Neural cell (in vitro differentiated cells): ENCODE data around the gene MLEC. TPM values are rescaled to one million over a fixed set of nuclear protein-coding genes. Genes with fewer than 3 reads are reported as not detected.

Source experiments
- H2AFZ ChIP-seq: fragments of 200-600, 300-800 bp; sonication (generic), shearing (Covaris generic); 2 replicates; pipeline ENCODE4 v1.6.0; 2014; ENCODE audit warnings: low read depth, mild to moderate bottlenecking, antibody characterized with exemption, low read length, moderate library complexity
- H3F3A ChIP-seq: fragments of 200-600 bp; shearing (Covaris generic); 2 replicates; pipeline ENCODE4 v1.6.1; 2016; ENCODE audit warnings: mild to moderate bottlenecking, moderate library complexity, mixed read lengths, antibody characterized with exemption, low read length; ENCODE audit not compliant: insufficient read depth, poor library complexity, severe bottlenecking
- H3K27ac ChIP-seq: fragments of 200-600, 300-800 bp; sonication (generic), shearing (Covaris generic); 2 replicates; pipeline ENCODE4 v1.5.1; 2014; ENCODE audit warnings: mild to moderate bottlenecking, low read length, moderate library complexity
- H3K27me3 ChIP-seq: fragments of 300-800, 200-600 bp; sonication (generic), shearing (Covaris generic); 2 replicates; pipeline ENCODE4 v1.6.0; 2014; ENCODE audit warnings: mild to moderate bottlenecking, low read depth, low read length, moderate library complexity; ENCODE audit not compliant: insufficient read depth
- H3K36me3 ChIP-seq: fragments of 300-800, 200-600 bp; sonication (generic), shearing (Covaris generic); 2 replicates; pipeline ENCODE4 v1.5.1; 2014; ENCODE audit warnings: mild to moderate bottlenecking, antibody characterized with exemption, low read length, moderate library complexity; ENCODE audit not compliant: insufficient read depth
- H3K4me2 ChIP-seq: fragments of 300-800, 200-600 bp; sonication (generic), shearing (Covaris generic); 2 replicates; pipeline ENCODE4 v1.6.0; 2014; ENCODE audit warnings: mild to moderate bottlenecking, low read length
- H3K4me3 ChIP-seq: fragments of 300-800, 200-600 bp; sonication (generic), shearing (Covaris generic); 2 replicates; pipeline ENCODE4 v1.5.1; 2014; ENCODE audit warnings: mild to moderate bottlenecking, low read length, moderate library complexity
- H3K79me2 ChIP-seq: fragments of 200-600 bp; shearing (Covaris generic); replicated peaks from 2 replicates; pipeline ENCODE4 v1.6.0; 2014; ENCODE audit warnings: mild to moderate bottlenecking, low read length, moderate library complexity; ENCODE audit not compliant: insufficient read depth
- H3K9ac ChIP-seq: fragments of 300-800, 200-600 bp; sonication (generic), shearing (Covaris generic); 2 replicates; pipeline ENCODE4 v1.6.1; 2016; ENCODE audit warnings: mild to moderate bottlenecking, low read length, mixed read lengths
- H3K9me2 ChIP-seq: fragments of 200-600 bp; shearing (Covaris generic); 2 replicates; pipeline ENCODE4 v1.6.1; 2016; ENCODE audit warnings: mild to moderate bottlenecking, low read length, mixed read lengths; ENCODE audit not compliant: insufficient read depth
- H3K9me3 ChIP-seq: fragments of 200-600, 300-800 bp; sonication (generic), shearing (Covaris generic); 2 replicates; pipeline ENCODE4 v1.6.1; 2016; ENCODE audit warnings: mild to moderate bottlenecking, mixed run types, low read length, moderate library complexity, mixed read lengths
- H4K20me1 ChIP-seq: fragments of 200-600 bp; shearing (Covaris generic); 2 replicates; pipeline ENCODE4 v1.6.1; 2016; ENCODE audit warnings: mild to moderate bottlenecking, mixed run types; ENCODE audit not compliant: insufficient read depth
- EP300 ChIP-seq: fragments of 450-650 bp; conservative IDR thresholded peaks from 2 replicates; pipeline ENCODE4 v1.6.1; 2014; ENCODE audit warnings: antibody characterized with exemption, mild to moderate bottlenecking, moderate library complexity; ENCODE audit not compliant: poor library complexity, severe bottlenecking
- EZH2 ChIP-seq: fragments of 200-600, 300-800 bp; shearing (Covaris generic), sonication (generic); IDR thresholded peaks from 2 replicates; pipeline ENCODE4 v1.6.1; 2014; ENCODE audit warnings: antibody characterized with exemption, low read length, borderline replicate concordance, mild to moderate bottlenecking; ENCODE audit not compliant: insufficient read depth, poor library complexity, severe bottlenecking
- MXI1 ChIP-seq: fragments of 450-650 bp; conservative IDR thresholded peaks from 2 replicates; pipeline ENCODE4 v1.6.1; 2014; ENCODE audit warnings: antibody characterized with exemption, mild to moderate bottlenecking; ENCODE audit not compliant: poor library complexity, severe bottlenecking
- POLR2AphosphoS5 ChIP-seq: IDR thresholded peaks from 2 replicates; pipeline ENCODE4 v1.6.1; 2012
- RAD21 ChIP-seq: fragments of 450-650 bp; conservative IDR thresholded peaks from 2 replicates; pipeline ENCODE4 v1.6.1; 2014; ENCODE audit warnings: antibody characterized with exemption, mild to moderate bottlenecking, moderate library complexity
- SMC3 ChIP-seq: fragments of 450-650 bp; conservative IDR thresholded peaks from 2 replicates; pipeline ENCODE4 v1.6.1; 2014; ENCODE audit warnings: antibody characterized with exemption, mild to moderate bottlenecking, moderate library complexity; ENCODE audit not compliant: poor library complexity
- TAF1 ChIP-seq: IDR thresholded peaks from 2 replicates; pipeline ENCODE4 v1.6.1; 2012; ENCODE audit warnings: low read depth
- polyA plus RNA-seq: library from polyadenylated mRNA; depleted of rRNA; stranded (reverse); fragments of >200 nt; gene quantifications from 2 replicates; pipeline ENCODE4 v1.2.3, GENCODE V29; 2014
- TF ChIP-seq, protein P1 (sequence below): fragments of 450-650 bp; IDR thresholded peaks from 2 replicates; pipeline ENCODE4 v1.5.1; 2014; ENCODE audit warnings: antibody characterized with exemption, mild to moderate bottlenecking, moderate library complexity; ENCODE audit not compliant: poor library complexity, severe bottlenecking
- TF ChIP-seq, protein P2 (sequence below): IDR thresholded peaks from 2 replicates; pipeline ENCODE4 v1.6.1; 2012; ENCODE audit warnings: borderline replicate concordance

The MLEC gene
- polyA plus RNA-seq, 1 donor from 2014 or later = 33.2 TPM

DNA sequence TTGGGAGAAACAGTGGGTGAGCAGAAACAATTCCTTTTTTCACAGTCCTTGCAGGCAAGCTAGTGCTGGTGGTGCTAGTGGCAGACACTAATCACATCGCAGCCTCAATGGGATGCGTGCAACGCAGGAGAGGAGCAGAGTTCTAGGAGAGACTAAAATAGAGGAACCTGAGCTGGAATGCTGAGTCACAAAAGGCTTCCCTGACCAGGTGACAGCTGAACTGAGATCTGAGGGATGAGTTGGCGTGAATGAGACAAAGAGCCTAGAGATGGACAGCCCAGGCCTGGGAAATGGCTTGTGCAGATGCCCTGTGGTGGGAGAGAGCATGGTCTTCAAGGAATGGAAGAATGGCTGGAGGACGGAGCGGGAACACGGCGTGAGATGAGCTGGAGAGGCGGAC is 64.4 kb downstream of the MLEC start:
- Histone ChIP-seq H3K9ac (no peak overlapping the region), H3K27me3 (no peaks in the 10 kb centered on the region), H2AFZ (no peak overlapping the region), H3K27ac (no peak overlapping the region), H4K20me1 (no peaks in the 10 kb centered on the region), H3K9me2 (no peaks in the 10 kb centered on the region), H3K4me3 (no peak overlapping the region), H3K4me2 (no peak overlapping the region), H3K79me2 (no peaks in the 10 kb centered on the region), H3K9me3 (no peaks in the 10 kb centered on the region), H3F3A (no peaks in the 10 kb centered on the region), H3K36me3 (no peaks in the 10 kb centered on the region)
- TF ChIP-seq EZH2 (no peak), POLR2AphosphoS5 (no peak), TAF1 (no peak), EP300 (no peak), RAD21 (no peak), SMC3 (no peak), MXI1 (no peak)
- TF ChIP-seq, protein P1, sequence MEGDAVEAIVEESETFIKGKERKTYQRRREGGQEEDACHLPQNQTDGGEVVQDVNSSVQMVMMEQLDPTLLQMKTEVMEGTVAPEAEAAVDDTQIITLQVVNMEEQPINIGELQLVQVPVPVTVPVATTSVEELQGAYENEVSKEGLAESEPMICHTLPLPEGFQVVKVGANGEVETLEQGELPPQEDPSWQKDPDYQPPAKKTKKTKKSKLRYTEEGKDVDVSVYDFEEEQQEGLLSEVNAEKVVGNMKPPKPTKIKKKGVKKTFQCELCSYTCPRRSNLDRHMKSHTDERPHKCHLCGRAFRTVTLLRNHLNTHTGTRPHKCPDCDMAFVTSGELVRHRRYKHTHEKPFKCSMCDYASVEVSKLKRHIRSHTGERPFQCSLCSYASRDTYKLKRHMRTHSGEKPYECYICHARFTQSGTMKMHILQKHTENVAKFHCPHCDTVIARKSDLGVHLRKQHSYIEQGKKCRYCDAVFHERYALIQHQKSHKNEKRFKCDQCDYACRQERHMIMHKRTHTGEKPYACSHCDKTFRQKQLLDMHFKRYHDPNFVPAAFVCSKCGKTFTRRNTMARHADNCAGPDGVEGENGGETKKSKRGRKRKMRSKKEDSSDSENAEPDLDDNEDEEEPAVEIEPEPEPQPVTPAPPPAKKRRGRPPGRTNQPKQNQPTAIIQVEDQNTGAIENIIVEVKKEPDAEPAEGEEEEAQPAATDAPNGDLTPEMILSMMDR = no peak
- TF ChIP-seq, protein P2, sequence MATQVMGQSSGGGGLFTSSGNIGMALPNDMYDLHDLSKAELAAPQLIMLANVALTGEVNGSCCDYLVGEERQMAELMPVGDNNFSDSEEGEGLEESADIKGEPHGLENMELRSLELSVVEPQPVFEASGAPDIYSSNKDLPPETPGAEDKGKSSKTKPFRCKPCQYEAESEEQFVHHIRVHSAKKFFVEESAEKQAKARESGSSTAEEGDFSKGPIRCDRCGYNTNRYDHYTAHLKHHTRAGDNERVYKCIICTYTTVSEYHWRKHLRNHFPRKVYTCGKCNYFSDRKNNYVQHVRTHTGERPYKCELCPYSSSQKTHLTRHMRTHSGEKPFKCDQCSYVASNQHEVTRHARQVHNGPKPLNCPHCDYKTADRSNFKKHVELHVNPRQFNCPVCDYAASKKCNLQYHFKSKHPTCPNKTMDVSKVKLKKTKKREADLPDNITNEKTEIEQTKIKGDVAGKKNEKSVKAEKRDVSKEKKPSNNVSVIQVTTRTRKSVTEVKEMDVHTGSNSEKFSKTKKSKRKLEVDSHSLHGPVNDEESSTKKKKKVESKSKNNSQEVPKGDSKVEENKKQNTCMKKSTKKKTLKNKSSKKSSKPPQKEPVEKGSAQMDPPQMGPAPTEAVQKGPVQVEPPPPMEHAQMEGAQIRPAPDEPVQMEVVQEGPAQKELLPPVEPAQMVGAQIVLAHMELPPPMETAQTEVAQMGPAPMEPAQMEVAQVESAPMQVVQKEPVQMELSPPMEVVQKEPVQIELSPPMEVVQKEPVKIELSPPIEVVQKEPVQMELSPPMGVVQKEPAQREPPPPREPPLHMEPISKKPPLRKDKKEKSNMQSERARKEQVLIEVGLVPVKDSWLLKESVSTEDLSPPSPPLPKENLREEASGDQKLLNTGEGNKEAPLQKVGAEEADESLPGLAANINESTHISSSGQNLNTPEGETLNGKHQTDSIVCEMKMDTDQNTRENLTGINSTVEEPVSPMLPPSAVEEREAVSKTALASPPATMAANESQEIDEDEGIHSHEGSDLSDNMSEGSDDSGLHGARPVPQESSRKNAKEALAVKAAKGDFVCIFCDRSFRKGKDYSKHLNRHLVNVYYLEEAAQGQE = no peak

Other genes with a start within 250 kb of the MLEC start
- gene COX6A1, start 249.0 kb upstream of the MLEC start, polyA plus RNA-seq = 1,801 and 2,017 TPM in 2 replicates
- 40.7 and 45.1 TPM in 2 replicates for gene TRIAP1, start 240.8 kb upstream of the MLEC start, polyA plus RNA-seq
- 43.6 and 45.3 TPM in 2 replicates for gene GATC, start 240.7 kb upstream of the MLEC start, polyA plus RNA-seq
- gene SRSF9, start 217.4 kb upstream of the MLEC start, polyA plus RNA-seq = 263 and 289 TPM in 2 replicates
- gene DYNLL1, start 191.0 kb upstream of the MLEC start, polyA plus RNA-seq = 404 and 466 TPM in 2 replicates
- gene COQ5, start 158.0 kb upstream of the MLEC start, polyA plus RNA-seq = 91.6 and 98.6 TPM in 2 replicates
- 139 and 145 TPM in 2 replicates for gene RNF10, start 152.8 kb upstream of the MLEC start, polyA plus RNA-seq
- gene POP5, start 105.7 kb upstream of the MLEC start, polyA plus RNA-seq = 137 and 153 TPM in 2 replicates
- gene CABP1, start 46.5 kb upstream of the MLEC start, polyA plus RNA-seq = 0.44 and 0.71 TPM in 2 replicates
- gene UNC119B, start 23.3 kb downstream of the MLEC start, polyA plus RNA-seq = 17.3 and 20.3 TPM in 2 replicates
- gene ACADS, start 38.7 kb downstream of the MLEC start, polyA plus RNA-seq = 3.6 and 5.2 TPM in 2 replicates
- 21.3 and 21.9 TPM in 2 replicates for gene SPPL3, start 217.2 kb downstream of the MLEC start, polyA plus RNA-seq